Measurements from ENCODE around the gene STON2.

The STON2 gene

DNA sequence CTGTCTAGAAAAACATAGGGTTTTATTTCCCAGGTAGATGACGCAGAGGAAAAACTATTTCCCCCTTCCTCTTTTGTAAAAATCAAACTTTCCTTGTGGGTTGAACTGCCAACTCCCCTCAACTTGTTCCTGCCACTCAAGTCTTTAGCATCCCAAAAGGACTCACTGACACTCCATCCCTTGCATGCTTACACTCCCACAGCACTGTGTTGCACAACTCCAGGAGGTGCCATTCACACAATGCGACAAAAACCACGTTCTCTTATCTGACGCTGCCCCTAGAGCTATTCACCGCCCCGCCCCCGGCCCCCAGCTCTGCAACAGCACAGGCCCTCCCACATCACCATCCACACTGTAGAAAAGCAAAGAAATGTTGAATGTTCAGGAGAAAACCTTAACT, 16.9 kb upstream of the STON2 start:
- no peak for DNase-seq (ENCODE audit: low read depth)

DNA sequence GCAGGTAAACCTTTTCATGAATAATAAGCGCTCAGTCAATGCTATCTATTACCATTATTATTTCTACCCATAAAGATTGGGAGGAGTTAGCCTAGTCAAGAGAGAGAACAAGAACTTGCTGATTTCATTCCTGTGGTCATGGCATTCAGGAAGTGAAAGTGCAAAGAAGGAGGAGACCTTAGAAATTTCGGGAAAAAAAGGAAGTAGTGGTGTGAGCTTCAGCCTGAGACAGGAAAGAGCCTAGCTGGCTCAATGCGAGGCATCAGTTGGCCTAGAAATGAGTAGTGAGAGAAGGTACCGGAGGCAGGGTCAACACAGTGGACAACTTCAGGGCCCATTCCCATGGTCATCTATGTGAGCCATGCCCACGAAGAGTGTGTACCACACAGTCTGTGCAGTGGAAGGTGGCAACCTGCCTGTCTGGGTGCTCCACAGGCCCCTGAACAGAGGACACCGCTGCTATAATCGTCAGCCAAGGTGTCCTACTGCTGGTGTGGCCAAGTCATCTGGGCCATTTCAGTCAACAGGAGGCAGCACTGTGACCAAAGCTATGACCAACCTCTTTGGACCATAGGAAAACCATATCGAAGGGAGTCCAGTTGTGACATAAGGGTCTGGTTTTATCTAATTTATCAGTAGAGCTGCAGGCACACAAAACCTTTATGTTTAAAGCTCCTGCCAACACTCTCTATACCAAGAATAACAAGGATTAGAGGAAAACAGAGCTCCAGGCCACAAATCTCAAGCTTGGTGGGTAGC, 16.2 kb upstream of the STON2 start:
- DNase-seq (ENCODE audit: low read depth): no peak

DNA sequence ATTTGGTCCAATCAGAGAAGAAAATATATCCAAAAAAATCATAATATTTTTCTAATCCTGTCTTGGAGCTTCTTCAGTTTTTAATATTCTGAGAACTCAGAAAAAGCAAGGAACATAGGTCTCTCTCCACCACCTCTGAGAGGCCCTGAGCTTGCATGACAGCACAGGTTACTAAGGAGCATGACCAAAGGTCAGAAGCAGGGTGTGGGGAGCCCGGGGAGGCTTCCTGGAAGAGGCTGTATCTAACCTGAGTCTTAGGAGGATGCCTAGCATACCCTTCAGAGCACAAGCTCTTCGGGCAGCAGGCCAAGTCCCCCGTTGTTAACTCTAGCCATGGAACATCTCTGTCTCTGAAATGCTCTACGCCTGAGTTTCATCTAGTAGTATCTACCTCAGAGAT, 15.7 kb upstream of the STON2 start:
- DNase-seq (ENCODE audit: low read depth): no peak

DNA sequence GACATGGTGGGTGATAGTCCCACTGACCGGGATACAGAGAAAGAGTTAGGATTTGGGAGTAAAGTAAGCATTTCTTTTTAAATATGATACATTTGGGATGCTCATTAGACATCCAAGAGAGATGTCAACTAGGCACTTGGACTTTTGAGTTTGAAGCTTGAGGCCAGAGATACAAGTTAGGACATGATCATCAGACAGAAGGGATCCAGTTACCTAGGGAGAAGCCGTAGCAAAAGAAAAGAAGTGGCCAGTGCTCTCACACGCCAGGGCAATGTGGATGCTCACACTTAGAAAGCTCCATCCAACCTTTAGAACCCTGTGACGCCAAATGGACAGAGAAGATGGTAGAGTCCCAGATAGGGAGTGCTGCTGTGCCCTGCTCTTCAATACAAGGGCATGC, 14.0 kb upstream of the STON2 start:
- DNase-seq (ENCODE audit: low read depth): no peak

DNA sequence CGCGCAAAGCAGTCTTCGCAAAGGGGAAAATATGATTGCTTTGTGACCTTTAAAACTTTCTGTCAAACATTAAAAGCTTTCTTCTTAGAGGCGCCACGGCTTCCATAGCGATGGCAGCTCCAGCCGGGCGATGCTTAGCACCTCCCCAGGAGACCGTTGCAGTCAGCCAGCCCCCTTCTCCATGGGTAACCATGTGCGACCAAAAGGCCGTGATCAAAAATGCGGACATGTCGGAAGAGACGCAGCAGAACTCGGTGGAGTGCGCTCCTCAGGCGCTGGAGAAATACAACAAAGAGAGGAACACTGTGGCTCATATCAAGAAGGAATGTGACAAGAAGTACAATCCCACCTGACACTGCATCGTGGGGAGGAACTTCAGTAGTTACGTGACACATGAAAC, 12.7 kb upstream of the STON2 start:
- DNase-seq (ENCODE audit: low read depth): no peak

DNA sequence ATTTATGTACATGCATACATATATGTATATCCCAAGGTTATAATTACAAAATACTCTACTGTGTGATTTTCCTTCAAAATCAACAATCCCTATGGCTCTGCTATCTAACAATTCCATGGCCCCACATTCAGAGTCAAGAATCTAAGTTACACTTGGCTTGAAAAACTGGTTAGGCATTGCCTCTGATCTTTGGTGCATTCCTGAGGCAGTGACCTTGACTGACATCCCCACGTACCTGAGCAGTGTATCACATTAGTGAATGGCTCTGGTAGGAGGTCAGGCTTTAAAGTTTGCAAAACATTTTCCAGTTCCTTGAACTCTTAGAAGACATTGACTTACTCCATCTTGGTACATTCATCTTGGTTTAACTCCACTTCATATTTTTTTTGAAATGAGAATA, 8.5 kb upstream of the STON2 start:
- no peak for DNase-seq (ENCODE audit: low read depth)

DNA sequence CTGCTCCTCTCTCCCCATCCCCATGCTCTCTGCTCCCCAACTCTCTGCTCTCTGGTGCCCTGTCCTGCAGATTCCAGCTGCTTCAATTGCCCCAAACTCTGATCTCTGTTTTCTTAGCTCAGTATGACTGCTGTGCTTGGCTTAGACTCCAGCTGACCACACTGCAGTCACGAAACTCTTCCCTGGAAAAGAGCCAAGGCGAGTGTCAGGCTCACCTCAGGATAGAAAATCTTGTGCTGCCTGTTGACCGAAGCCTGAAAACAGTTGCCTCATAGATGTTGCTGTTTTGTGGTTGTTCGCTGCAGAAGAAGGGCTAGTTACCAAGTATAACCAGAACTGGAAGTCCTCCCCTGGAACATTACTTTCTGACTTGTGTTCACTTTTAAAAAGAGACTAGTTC, 6.7 kb upstream of the STON2 start:
- no peak for DNase-seq (ENCODE audit: low read depth)

DNA sequence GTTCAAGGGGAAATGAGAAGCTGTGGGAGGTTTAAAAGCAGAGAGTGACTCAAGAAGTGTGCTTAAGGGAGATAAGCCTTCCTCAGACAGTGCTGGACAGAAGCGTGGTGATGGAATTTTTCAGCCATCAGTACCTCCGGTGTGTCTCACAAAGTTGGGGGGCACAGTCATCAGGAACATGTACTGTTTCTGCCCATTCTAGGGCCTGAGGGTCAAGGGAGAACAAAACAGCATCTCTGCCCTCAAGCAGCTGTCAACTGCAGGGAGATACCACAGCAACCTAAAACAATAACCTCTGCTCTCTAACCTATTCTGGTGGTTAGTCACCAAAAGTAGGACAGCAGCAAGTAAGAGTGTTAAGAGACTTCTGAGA, 2.0 kb upstream of the STON2 start:
- no peak for DNase-seq (ENCODE audit: low read depth)

DNA sequence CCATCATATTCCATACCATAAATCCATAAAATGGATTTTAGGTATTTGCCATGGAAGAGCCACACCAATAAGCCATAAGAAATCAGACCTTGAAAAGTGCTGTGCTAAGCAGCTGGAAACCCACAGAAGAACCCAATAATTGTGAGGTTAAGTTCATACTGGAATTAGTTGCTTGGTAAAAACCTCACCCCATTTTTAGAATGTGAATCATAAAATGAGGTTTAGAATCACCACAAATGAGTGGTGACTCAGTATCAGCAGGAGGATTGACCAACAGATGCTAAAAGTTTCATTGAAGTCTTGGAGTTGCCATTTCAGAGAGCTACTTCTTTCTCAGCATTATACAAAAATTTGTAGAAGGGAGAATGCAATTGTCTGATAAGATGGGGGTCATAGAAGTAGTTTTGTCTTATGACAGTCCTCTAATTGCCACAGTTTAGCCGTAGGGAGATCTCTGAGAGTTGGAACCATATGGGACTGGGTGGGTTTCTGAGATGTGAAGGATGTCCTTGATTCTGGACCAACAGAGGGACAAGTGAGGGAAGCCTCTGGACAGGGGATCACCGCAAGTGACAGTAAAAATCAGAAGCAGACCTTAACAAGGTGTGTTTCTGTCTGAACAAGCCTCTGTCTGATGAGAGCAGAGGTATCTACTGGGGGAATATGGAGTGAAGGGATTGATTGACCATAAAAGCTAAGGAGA, 1.4 kb upstream of the STON2 start:
- no peak for DNase-seq (ENCODE audit: low read depth)

DNA sequence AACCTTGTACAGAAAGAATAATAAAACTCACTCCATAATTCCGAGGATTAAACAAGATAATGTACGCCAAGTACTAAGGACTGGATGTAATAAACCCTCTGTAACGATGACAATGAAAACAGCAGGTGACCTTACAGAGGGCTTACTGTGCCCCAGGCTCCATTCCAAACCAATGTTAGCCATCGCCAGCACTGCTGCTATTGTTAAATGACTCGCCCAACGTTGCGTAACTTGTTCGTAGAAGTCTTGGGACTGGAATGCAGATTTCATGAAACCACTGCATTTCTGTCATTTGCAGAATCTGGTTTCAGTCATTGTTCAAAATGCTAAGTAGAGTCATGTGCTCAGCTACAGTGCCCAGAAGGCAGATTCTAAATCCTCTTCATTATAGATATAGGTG, 728 bp upstream of the STON2 start:
- no peak for DNase-seq (ENCODE audit: low read depth)

DNA sequence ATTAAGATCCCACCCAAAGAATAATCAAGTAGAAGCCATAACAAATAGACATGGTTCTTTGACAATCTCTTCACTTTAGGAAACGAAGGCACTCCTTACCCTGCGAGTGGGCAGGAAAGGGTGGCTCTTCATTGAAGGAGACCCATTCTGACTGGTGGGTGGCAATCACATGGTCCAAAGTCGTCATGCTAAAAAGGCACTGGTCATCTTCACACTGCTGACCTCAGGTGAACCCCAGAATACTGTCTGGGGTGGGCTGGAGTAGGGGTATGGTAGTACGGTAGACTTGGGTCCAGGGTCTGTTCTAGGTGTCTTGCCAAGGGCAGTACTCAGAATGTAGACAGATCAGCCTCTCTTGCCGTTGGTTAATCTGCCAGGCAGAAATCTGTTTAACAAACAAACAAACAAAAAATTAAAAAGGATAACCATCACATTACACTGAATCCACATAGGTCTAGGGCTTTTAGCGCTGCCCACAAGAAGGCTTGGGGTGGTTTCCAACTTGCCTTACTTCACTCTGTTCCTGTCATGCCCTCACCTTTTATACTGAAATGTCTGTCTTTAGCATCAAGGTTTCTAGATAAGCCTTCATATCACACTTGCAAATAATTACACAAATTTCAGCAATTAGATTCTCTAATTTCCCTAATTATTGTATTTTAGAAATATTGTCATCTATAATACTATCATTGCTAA, 1.8 kb downstream of the STON2 start:
- DNase-seq (ENCODE audit: low read depth): no peak

DNA sequence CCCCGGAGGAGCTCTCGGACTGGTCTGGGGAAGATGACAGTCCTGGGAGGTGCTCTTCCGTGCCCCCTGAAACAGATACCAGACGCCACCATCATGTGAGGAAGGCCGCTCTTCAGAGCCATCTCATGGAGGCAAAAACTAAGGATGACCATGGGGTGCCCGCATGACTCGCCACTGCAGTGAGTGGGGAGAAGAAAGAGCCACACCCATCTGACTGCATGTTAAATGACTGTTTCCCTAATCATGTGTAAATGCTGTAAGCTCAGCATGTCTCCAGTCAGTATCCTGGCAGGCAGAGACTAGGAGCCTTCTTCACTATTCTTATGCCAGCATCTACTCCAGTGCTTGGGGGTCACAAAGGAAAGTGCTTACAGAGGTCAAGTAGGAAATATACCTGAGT, 4.0 kb downstream of the STON2 start:
- DNase-seq (ENCODE audit: low read depth): no peak

DNA sequence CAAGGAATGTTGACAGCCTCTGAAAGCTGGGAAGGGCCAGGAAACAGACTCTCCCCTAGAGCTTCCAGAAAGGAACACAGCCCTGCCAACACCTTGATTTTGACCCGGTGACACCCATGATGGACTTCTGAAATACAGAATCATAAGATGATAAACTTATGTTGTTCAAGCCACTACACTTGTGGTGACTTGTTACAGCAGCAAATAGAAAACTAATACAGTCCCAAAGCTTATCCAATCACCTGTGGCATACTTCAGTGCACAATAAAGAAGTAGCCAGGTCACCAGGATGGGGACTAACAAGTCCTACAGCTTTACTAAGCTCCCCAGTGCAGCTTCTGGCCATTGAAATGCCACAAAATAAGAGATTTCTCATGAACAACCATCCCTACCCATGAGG, 5.4 kb downstream of the STON2 start:
- DNase-seq (ENCODE audit: low read depth): no peak

DNA sequence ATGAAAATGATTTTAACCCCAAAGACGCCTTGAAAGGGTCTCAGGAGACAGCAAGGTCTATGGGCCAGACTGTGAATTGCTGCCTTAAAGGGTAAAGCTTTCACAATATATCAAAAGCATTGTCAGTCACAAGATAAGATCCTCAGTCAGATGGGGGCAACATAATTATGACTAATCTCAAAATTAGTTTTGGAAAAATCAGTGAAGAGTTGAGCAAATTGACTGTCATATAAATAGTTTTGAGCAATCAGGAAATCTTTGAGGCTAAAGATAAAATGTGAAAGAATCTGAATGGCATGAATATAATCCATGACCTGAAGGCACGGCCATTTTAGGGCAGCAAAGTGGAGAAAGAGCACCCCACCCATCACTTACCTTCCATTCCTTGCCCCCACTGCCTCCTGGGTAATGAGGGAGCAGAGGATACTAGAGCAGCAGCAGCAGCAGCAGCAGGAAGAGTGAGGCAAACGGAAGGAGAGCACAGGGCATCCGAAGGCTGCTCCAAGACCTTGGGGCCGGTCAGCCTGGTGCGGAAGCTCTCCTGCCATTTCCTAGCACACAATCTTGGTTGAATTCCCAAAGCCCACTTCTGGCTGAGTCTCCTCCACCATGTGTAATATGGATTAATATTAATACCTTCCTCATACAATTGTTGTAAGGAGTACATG, 7.0 kb downstream of the STON2 start:
- DNase-seq (ENCODE audit: low read depth): no peak

DNA sequence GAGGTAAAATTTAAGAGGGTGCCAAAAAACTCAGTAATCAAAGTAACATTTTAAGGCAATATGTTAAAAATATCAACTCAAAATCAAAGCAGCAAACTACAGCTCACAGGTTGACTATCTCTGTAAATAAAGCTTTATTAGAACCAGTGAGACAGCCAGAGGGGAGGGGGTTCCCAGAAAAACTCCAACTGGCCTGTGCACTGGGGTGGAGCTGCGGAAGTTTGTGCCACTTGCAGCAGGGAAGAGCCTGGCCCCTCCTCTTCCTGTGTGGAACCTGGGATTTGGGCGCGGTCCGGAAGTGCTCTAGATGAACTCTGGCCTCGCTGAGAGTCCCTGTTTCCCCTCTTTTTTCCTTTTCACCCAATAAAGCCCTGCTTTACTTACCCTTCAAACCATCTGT, 8.1 kb downstream of the STON2 start:
- DNase-seq (ENCODE audit: low read depth): no peak

DNA sequence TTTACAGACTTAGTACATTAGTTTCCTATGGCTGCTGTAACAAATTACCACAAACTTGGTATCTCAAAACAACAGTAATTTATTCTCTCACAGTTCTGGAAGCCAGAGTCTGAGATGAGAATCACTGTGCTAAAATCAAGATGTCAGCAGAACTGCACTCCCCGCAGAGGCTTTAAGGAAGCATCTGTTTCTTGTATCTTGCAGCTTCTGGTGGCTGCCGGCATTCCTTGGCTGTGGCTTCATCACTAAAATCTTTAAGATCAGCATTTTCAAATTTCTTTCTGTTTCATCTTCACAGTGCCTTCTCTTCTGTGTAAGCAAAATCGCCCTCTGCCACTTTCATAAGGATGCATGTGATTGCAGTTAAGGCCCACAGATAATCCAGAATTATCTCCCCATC, 9.4 kb downstream of the STON2 start:
- DNase-seq (ENCODE audit: low read depth): no peak

DNA sequence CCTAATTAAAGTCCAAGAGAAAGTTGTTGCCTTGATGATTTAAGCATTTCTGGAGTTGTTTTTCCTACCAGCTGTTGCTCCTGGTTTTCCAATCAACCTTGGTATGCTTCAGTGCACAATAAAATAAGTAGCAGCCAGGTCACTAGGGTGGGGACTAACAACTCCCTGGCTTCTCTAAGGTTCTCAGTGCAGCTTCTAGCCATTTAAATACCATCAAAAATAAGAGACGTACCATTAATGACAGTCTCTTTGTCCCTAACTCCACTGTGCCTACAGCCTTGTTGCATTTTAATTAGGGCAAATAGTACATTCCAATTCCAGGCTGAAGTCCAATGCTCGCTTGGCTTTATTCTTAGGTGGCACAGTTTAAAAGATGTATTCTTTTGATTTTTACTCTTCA, 11.8 kb downstream of the STON2 start:
- no peak for DNase-seq (ENCODE audit: low read depth)

DNA sequence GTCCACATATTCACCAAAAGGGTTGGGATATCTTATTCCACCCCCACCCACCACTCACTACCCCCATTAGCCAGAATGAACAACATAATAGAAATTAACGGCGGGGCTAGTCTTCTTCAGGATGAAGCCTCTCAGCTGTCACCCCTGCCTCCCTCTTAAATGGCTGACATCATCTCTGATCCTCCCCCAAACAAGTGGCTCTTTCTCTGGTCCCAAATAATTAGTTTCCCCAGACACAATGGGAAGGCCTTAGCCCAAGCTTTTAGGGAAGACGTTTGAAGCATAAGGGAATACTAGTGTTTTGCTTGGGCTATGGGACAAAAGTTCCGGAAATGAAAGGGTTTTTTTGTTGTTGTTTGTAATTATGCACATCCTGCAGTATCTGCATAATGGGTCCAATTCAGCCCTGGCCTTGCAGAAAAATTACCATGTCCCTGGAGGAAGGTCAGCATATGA, 13.8 kb downstream of the STON2 start:
- DNase-seq (ENCODE audit: low read depth): no peak

DNA sequence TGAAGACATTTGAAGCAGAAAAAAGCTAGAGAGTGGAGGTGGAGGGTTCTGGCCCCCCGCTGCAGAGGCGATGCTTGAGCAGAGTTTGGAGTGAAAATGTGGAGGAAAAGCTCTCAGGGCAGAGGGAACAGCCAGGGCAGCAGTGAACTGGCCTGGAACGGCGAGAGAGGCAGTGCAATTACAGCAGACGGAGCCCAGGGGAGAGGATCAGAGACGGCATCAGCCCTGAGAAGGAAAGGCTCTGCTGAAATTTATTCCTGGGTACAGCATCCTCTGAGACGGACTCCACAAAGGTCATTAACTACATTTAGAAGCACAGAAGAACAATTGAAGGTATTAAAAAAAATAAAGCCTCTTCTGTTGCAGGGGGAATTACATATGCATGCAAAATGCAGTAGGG, 14.2 kb downstream of the STON2 start:
- DNase-seq (ENCODE audit: low read depth): no peak

DNA sequence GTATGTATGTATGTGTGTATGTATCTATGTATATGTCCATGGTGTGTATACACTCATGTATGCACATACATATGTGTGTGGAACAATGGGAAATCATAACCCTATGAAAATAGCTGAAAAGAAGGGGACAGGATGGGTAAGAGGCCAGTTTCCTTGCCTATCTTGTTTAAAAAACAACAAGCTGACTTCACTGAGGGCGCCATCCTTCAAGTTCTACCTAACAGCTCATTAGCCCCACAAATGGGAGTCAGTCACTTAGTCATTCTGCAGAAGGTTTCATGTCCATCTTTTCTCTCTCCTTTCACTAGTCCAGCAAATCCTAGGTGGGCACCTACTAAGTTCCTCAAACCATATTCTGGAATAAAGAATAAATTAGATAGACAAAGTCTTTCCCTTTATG, 14.7 kb downstream of the STON2 start:
- DNase-seq (ENCODE audit: low read depth): no peak

DNA sequence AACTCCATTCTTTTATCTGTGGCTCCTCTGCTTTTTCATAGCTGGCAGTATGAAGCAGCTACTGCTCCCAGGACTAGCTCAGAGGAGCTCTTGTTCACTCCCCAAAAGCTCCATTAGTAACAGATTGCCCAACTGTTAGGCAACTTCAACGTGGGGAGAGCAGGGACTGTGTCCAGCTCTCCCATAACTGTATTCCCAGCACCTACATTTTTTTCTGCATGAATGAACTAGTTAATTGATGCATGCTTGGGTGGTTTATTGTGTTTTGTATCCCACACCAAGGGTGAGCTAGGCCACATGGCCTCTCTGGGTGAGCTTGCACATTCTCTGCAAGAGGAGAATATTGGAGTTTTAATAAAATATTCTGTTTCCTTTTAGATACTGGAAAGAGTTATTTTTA, 15.2 kb downstream of the STON2 start:
- no peak for DNase-seq (ENCODE audit: low read depth)

DNA sequence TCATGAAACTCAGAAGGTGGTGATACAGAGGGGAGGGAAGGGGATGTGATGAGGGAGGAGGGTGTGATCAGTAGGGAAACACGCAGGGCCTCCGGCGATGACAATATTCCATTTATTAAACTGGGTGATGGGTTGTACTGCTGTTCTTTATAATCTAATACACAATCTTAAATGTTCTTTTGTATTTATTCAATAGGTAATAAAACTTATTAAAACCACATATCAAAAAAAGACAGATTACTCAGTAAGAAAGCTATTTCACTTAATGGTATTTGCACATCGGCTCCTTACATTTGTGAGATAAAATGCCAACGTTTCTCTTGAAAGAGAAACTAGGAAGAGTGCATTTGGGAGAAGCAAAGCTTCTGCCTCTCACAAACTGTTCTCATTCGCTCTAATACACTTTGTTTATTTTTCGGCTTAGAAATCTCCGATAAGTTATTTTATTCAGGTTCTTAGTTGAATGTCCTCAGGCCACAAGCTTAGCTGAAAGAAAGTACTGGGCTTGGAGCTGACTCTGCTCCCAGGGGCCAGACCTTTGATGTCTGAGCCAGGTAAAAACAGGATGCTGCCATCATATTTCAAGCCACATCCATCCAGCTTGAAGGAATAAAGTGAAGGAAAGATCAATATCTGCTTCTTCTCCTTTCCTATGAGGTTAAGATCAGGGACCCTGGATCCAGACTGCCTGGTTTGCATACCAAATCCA, 17.5 kb downstream of the STON2 start:
- no peak for DNase-seq (ENCODE audit: low read depth)

All from stimulated activated CD8-positive, alpha-beta memory T cell treated with anti-CD3 and anti-CD28 coated beads, Interleukin-15, amount 100 ng/mL, for 1 hour (primary cell).